Measurements from ENCODE around the gene TULP4. TPM values are rescaled to one million over a fixed set of nuclear protein-coding genes. Genes with fewer than 3 reads are reported as not detected.

The TULP4 gene
- total and polyA plus RNA-seq, 2 of the 8 experiments (the other 6 are each of a cell fraction or from before 2014, with no cell fraction given), result 7.7 to 51.6 TPM

DNA sequence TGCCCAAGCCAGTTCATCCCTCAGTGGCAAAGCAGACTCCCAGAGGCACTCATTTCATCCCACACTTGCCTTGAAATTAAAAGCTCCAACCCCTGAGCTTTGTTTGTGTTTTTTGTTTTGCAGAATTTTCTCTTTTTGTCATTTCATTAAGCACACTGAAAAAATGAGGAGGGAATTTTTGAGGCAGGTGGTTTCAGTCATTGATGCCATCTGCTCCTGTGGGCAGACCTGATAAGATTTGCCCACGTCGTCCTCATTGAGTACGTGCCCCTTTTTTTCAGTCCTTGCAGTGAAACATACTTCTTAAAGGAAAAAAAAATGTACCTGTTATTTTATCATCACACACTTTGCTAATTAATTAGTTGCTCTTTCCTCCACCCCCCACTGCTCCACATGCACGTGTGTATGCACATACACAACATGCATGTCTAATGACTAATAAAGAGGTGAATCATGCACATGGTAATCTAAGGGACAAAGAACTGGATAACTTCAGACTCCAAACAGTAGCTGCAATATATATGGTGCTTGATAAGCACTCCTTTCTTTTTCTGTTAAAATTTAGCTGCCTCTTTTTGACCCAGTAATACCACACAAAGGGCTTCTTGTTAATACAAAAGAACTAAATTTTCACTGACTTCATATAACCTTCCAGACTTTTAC lies 145.5 kb downstream of the TULP4 start:
- DNase-seq (ENCODE audit: low read depth in 1 of 2, low spot score in 2 of 2) (no peak), FAIRE-seq (no peak)
- Histone ChIP-seq H2BK5ac (ENCODE audit: low read depth, low read length) (no peak overlapping the region), H2AFZ (ENCODE audit: low read length) (no peak overlapping the region), H2BK12ac (ENCODE audit: low read depth, low read length) (no peak overlapping the region), H2BK20ac (ENCODE audit: low read length) (no peak overlapping the region), H3K27ac (ENCODE audit: low read depth, low read length) (no peak overlapping the region), H3K79me1 (ENCODE audit: low read depth, low read length) (no peaks in the 10 kb centered on the region), H4K5ac (ENCODE audit: insufficient read length, low read depth, low read length) (no peak overlapping the region), H3K9me3 (ENCODE audit: insufficient read depth in 2 of 2, low read depth in 1 of 2, low read length in 1 of 2) (no peaks in the 10 kb centered on the region), H3K4me2 (ENCODE audit: insufficient read depth in 1 of 2, low read depth in 2 of 2, low read length in 2 of 2) (no peak overlapping the region), H3K9ac (replicated peaks in 1 of 4; ENCODE audit: extremely low read depth in 1 of 4, low read depth in 3 of 4, low read length in 3 of 4) (no peak overlapping the region), H4K20me1 (replicated peaks in 1 of 2; ENCODE audit: control insufficient read depth in 1 of 2, insufficient read depth in 2 of 2, low read length in 2 of 2) (peaks cover 0 to 2% of the 10 kb centered on the region in 2 experiments), H3K4me3 (ENCODE audit: extremely low read depth in 1 of 4, insufficient read depth in 2 of 4, low read depth in 3 of 4, low read length in 4 of 4) (no peak overlapping the region), H3K14ac (ENCODE audit: insufficient read length) (no peak overlapping the region), H4K91ac (replicated peaks; ENCODE audit: insufficient read length, low read length) (no peak overlapping the region), H2AK5ac (ENCODE audit: low read depth, low read length) (no peak overlapping the region), H3K79me2 (ENCODE audit: control insufficient read depth in 1 of 2, insufficient read depth in 2 of 2, low read length in 2 of 2) (no peaks in the 10 kb centered on the region), H3K56ac (replicated peaks; ENCODE audit: insufficient read length, low read depth, low read length) (no peak overlapping the region), H3K27me3 (replicated peaks in 1 of 4; ENCODE audit: control insufficient read depth in 3 of 4, extremely low read depth in 1 of 4, insufficient read depth in 3 of 4, low read length in 3 of 4) (no peaks in the 10 kb centered on the region), H4K8ac (ENCODE audit: extremely low read depth, insufficient read depth, low read length) (no peak overlapping the region), H3K23me2 (ENCODE audit: low read depth, low read length) (no peaks in the 10 kb centered on the region), H3K18ac (ENCODE audit: extremely low read depth, low read length) (no peak overlapping the region), H2BK120ac (replicated peaks; ENCODE audit: low read depth, low read length) (no peak overlapping the region), H2BK15ac (ENCODE audit: low read length) (no peak overlapping the region), H3K4me1 (replicated peaks in 1 of 4; ENCODE audit: control insufficient read depth in 3 of 4, insufficient read depth in 4 of 4, low read length in 3 of 4) (peaks cover 0 to 5% (median 1%) of the 10 kb centered on the region in 4 experiments; a peak in 4 of 7 replicates), H3K23ac (ENCODE audit: insufficient read length) (no peak overlapping the region), H3K36me3 (ENCODE audit: control insufficient read depth in 2 of 4, insufficient read depth in 4 of 4, low read length in 3 of 4) (peaks cover 0 to 1% (median 0%) of the 10 kb centered on the region in 4 experiments; a peak in 1 of 8 replicates), H3K4ac (replicated peaks; ENCODE audit: insufficient read length, low read depth, low read length) (no peak overlapping the region)
- WGBS, 2 experiments (ENCODE audit: extremely low coverage in 1 of 2, insufficient coverage in 1 of 2, insufficient read length in 1 of 2, insufficient replicate concordance in 2 of 2, low coverage in 1 of 2, low lambda C conversion rate in 2 of 2, missing lambda C conversion rate in 1 of 2), result 90% methylated on average over 4 of the region's 4 CpGs; no CpG with 5 or more reads in 1 of the 2 experiments
- ChIA-PET POLR2A (ENCODE audit: partially characterized antibody) (interaction anchor here (0.6 to 1.5 kb wide), 3 partner anchors 9 to 238 kb away, joined by 3 to 4 read pairs (median 3); no protein-coding TSS in a partner anchor), CTCF (ENCODE audit: partially characterized antibody) (interaction anchor here (1.4 kb wide), 1 partner anchor 11 kb away, joined by 3 read pairs; no protein-coding TSS in a partner anchor)
- no peak for TF ChIP-seq BRCA1 (IDR thresholded peaks at IDR 0.05; ENCODE audit: low read depth, low read length)
- TF ChIP-seq KDM5A (IDR thresholded peaks at IDR 0.05; ENCODE audit: low read length), result no peak
- no peak for TF ChIP-seq YY1 (IDR thresholded peaks at IDR 0.05; ENCODE audit: low read depth, low read length)
